HG02885 (cell line): ENCODE measurements around the gene ST3GAL3.

ENCODE experiments used
- ATAC-seq: cut with Tn5 transposase; IDR thresholded peaks from one replicate; pipeline ENCODE4 v1.9.1; 2021; ENCODE audit warnings: mild to moderate bottlenecking; ENCODE audit not compliant: unreplicated experiment, poor library complexity

The ST3GAL3 gene

GRCh38 chr1:43933386-43934100 lies 226.2 kb downstream of the ST3GAL3 start, which contains the start of gene ARTN:
Gene ARTN (plus strand): TSS chr1:43933801. CDS start chr1:43935657, 1,856 bp downstream.
- ATAC-seq = no peak

GRCh38 chr1:43934101-43934985 lies 227.0 kb downstream of the ST3GAL3 start:
- ATAC-seq = no peak

- ATAC-seq = no peak
Observed at GRCh38 chr1:43934986-43935324, 227.6 kb downstream of the ST3GAL3 start.

- ATAC-seq = no peak
Observed at GRCh38 chr1:43935711-43936427, 228.5 kb downstream of the ST3GAL3 start.

DNA sequence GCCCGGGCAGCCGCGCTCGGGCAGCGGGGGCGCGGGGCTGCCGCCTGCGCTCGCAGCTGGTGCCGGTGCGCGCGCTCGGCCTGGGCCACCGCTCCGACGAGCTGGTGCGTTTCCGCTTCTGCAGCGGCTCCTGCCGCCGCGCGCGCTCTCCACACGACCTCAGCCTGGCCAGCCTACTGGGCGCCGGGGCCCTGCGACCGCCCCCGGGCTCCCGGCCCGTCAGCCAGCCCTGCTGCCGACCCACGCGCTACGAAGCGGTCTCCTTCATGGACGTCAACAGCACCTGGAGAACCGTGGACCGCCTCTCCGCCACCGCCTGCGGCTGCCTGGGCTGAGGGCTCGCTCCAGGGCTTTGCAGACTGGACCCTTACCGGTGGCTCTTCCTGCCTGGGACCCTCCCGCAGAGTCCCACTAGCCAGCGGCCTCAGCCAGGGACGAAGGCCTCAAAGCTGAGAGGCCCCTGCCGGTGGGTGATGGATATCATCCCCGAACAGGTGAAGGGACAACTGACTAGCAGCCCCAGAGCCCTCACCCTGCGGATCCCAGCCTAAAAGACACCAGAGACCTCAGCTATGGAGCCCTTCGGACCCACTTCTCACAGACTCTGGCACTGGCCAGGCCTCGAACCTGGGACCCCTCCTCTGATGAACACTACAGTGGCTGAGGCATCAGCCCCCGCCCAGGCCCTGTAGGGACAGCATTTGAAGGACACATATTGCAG lies 229.3 kb downstream of the ST3GAL3 start:
- ATAC-seq = no peak

DNA sequence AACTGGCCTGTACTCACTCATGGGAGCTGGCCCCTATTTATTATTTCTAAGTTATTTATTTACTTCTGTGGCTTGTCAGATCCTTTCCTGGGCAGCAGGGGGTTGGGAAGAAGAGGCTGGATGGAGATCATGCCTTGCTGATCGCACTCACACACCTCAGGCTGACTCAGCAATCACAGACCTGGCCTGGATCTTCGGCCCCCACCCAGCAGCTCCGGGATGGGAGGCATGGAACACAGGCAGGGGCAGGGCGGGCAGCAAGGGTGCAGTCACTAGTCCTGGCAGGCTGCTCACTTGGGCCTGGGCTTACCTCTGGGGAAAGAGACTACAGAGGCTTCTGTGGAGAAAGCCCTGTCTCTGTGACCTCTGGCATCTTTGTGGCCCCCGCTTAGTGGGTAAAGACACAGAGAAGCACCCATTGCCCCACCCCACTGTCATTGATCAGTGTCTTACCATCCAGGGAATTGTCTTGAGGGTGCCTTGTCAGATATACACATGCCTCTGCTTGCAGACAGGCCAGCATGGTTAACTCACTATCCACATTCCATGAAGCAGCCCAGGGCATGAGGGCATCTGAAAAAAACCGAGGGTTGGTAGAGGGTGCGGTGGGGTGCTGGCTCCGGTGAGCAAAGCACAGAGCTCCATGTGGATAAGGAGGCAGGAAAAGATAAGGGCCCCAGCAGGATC lies 230.0 kb downstream of the ST3GAL3 start:
- ATAC-seq = no peak

DNA sequence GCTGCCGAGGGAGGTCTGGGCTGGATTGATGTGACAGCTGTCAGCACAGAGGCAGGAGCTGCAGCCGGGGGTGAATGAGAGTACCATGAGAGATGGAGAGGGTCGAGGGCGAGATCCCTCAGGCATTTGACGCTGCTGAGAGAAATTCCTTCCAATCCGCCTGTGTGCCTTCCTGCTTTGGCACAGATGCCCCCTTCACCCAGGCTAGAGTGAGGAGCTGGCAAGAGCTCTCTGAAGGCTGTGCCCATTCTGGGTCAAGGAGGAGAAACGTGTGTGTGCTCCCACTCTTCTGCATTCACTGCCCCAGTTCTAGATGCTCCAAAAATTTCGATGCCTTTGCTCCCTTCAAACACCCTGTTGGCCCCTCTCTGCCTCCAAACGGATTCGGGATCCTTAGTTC lies 231.0 kb downstream of the ST3GAL3 start:
- ATAC-seq = no peak

DNA sequence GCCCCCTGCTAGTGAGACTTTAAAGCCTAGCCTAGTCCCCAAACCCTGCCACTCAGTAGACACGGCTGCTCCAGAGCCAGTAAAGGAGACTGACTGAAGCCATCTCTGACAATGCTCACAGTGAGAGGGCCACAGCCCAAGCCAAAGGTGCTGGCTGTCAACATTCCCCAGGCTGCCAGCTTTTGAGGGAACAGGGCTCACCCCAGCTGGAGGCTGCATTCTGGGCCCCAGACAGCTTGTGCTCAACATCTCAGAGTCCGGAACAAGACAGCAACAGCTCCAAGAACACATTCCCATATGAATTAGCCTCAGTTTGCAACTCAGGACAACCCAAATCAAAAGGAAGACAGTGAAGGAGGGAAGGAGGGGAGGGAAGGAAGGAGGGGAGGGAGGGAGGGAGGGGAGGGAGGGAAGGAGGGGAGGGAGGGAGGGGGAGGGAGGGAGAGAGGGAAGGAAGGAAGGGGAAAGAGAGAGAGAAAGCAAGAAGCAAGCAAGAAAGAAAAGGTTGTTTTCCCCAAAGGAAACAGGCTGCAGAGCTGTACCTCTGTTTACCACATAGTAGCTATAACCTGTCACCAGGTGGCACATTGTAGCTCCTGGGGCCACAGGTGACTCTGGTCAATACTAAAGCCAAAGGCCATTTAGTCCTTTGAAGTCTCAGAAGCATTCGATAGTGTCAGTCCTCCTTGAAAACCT lies 231.7 kb downstream of the ST3GAL3 start:
- ATAC-seq = no peak

GRCh38 chr1:43942411-43942810 lies 235.1 kb downstream of the ST3GAL3 start:
- no peak for ATAC-seq

- ATAC-seq = no peak
Observed at GRCh38 chr1:43944860-43945259, 237.5 kb downstream of the ST3GAL3 start.

GRCh38 chr1:43945674-43946235 lies 238.4 kb downstream of the ST3GAL3 start:
- no peak for ATAC-seq

DNA sequence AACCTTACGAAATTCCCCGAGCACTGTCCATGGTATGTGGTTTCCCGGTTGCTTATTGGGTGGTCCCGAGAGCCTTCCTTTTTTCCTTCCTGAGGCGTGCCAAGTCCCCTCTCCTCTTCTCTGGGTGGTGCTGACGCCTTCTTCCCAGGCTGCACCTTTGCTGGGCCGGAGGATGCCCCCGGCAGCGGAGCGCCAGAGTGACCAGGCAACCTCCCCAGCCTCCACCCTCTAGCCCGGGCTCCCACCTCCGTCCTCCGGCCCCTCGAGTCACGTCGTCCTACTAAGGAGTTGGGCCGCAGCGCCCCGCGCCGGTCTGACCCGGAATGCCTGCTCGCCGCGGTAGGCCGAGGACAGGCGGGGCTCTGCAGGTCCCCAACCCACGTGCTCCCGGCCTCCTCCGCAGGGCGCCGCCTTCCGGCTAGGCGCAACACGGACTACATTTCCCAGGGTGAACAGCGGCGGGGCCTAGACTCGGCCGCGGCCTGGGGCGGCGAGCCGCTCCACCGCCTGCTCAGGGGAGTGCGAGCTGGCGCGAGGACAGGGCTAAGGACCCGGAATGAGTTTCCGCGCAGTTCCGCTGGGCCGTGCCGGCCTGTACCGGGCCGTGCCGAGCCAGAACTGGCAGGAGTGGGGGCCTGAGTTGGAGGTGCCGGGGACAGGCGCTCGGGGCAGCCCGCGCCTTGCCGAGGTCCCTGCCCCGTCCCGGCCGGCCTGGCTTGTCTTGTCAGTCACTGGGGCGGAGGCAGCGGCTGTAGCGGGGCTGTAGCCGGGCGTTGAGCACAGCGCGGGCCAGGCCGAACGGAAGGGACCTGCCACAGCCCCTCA lies 239.1 kb downstream of the ST3GAL3 start, which contains the start of gene IPO13:
Gene IPO13, plus strand, starts transcription at position 715 of the 825 bp plus-strand sequence. CDS start 651 bp downstream, outside the sequence.
- peak; percentile 92 for ATAC-seq

- ATAC-seq = no peak
Observed at GRCh38 chr1:43947061-43947873, 239.9 kb downstream of the ST3GAL3 start.

DNA sequence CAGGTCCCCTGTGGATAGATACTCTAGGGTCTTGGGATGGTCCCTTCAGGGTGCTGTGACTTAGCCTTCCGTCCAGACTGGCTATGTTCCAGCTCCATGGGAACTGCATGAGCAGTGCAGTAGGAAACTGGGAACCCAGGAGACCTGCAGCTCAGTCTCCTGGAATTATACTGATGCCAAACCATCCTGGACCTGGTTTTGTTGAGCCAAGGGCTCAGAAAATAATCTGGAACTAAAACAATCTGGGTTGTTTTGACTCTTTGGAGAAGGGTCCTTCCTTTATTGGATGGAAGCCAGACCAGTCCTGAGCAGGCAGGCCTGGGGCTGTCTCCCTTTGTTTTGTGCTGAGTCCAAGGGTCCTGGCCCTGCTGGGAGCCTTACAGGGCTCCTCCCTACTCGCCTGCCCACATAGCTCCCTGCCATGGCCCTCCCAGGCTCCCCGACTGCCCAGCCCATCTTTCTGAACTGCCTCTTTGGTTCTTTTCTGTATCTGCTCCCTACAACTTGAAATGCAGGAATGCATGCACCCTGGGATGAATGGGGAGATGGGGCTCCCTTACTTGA lies 240.6 kb downstream of the ST3GAL3 start:
- ATAC-seq = no peak

GRCh38 chr1:43949678-43950077 lies 242.3 kb downstream of the ST3GAL3 start:
- no peak for ATAC-seq
